HG02798 (cell line): Measurements from ENCODE around the gene TLL2.
A peak's percentile ranks its signal among the peaks of the same experiment; 100 is the strongest.

Source experiments
- ATAC-seq: cut with Tn5 transposase; IDR thresholded peaks from one replicate; pipeline ENCODE4 v1.9.1; 2021; ENCODE audit warnings: mild to moderate bottlenecking; ENCODE audit not compliant: unreplicated experiment, poor library complexity

The TLL2 gene

DNA sequence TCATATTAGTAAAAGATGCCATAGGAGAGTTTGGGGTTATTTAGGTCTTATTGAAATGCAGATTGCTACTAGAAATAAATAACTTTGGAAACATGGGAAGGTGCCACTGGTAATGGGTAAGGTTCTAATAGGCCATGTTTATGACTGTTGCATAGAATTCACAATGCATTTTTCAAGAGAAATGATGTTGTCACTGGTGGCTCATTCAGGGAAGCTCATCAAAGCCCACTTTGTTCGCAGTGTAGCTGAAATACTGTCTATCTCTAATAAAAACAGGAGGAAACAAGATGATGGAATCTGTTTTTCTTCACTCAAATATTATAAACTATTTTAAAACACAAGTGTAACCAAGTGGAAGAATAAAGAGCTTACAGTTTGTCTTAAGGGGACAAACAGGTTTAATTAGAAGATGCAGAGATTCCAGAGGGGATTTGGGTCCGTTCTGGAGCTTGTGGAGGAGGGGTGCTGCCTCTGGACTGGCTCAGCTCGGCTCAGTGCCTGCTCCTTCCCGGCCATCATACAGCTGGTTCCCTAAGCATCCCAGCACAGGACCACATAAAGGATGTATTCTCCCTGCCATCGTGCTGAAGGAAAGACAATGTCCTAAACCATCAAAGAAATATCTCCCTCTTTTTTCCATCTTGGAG, 175.3 kb downstream of the TLL2 start:
- no peak for ATAC-seq

DNA sequence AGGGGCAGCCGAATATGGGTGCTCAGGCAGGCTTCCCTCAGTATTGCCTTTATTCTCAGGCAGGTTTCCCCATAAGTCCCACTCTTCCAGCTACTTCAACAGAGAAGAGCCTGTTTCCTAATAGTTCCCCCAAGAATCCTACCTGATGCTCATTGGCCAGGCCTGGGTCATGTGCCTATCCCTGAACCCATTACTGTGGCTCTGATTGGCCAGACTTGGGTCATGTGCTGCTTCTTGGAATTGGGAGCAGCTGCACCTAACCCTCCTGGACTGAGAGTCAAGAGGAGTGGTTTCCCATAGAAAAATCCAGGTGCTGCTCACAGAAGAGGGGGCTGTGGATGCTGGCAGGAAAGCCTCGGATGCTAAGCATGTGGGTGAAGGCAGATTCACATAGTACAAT, 176.6 kb downstream of the TLL2 start:
- ATAC-seq: no peak

DNA sequence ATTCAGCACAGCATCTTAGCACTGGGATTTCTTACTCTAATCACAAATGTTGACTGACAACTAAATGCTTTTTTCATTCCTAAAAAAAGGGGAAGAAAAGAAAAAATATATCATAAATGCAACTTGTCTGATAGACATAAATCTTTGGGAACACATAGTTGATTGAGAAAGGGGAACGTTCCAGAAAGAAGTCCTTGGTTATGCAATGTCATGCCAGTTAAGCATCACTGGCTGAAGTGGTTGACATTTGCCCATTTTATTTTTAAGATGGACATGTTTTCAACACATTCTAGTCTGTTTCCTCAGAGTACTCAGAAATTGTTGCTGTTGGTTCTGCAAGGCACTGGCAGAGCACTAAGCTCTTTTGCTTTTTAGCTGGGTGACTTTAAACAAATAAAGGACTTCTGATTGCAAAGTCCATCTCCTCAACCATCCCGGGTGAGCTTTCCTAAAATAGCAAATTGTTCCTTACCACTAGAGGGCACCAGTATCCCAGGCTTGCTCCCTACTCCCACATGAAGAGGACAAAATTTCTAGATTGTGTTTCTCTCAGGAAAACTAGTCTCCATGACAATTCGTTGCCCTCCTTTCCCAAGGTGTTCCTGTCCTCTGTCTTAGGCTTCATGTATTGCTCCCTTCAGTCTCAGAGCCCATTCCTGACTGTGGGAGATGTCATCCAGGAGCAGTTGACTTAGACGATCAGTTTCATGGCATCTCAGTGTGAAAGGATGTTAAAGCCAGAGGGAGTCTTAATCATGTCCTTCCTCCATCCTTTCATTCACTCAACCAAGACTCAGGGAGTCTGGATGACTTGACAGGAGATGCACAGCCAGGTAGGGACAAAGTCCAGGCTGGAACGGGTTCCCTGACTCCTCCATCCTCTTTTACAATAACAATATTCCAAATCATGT, 178.9 kb downstream of the TLL2 start:
- no peak for ATAC-seq

DNA sequence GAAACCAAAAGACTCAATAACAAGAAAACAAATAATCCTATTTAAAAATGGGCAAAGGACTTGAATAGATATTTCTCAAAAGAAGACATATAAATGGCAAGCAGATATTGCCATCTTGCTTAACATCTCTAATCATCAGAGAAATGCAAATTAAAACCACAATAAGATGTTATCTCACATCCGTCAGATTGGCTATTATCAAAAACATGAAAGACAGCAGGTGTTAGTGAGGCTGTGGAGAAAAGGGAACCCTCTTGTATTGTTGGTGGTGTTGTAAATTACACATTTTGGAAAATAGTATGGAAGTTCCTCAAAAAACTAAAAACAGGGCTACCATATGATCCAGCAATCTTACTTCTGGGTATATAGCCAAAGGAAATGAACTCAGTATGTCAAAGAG, 180.6 kb downstream of the TLL2 start:
- ATAC-seq: no peak

DNA sequence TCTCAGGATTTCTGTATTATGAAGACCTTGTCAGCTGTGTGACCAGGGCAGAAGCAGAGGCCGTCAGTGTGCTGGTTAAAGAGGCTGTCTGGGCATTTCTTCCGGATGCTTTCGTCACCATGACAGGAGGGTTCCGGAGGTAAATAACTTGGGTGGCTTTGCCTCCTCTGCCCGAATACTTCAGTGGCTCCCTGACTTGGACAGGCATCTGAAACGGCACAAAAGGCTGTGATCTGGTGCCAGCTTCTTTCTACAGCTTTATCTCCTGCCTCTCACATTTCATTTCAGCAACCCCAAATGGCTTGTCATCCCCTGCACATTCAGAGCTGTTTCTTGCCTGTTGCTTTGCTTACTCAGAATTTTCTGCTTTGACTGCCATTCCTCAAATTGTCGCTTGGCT, 186.3 kb downstream of the TLL2 start:
- ATAC-seq: no peak

DNA sequence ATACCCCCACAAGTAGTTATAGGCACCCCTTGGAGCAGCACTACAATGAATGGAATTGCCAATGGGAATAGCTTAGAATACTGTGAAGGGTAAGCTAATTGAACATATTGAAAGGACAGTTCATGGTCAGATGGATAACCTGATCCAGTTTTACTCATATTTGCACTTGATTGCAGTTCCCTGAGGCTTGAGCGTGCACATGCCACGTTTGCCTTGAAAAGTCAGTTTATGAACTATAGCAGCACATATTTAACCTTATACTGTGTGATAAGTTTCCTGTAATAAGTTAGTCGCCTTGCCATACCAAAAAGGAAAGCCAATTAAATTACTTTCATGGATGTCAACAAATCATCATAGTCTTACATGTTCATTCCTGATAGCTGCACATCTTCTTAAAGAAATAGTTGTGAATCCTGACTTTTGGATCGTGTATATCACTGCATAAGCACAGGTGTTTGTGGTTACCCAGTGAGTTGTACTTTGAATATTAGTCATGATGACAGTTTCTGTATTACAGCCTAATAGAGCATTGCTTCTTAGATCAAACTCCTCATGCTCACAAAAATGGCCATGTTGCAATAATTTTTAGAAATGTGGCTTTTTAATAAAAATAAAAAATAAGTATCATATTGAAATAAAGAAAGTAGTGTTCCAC, 187.9 kb downstream of the TLL2 start:
- ATAC-seq: peak; percentile 94

DNA sequence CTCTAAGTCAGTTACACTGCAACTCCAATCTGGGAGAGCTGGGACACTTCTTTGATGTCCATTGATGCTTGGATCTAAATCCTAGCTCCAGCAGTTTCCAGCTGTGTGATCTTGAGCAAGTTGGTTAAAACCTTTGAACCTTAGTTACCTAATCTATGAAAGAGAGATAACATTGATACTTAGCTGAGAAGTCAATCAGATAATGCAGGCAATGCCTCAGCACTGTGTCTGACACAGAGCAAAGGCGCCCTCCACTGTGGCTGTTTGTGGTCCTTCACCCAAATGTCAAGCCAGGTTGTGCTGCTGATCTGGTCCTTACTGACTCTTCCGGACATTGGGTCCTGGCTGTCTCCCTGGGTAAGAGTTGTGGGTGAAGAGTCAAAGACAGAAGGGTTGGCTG, 189.3 kb downstream of the TLL2 start:
- no peak for ATAC-seq

DNA sequence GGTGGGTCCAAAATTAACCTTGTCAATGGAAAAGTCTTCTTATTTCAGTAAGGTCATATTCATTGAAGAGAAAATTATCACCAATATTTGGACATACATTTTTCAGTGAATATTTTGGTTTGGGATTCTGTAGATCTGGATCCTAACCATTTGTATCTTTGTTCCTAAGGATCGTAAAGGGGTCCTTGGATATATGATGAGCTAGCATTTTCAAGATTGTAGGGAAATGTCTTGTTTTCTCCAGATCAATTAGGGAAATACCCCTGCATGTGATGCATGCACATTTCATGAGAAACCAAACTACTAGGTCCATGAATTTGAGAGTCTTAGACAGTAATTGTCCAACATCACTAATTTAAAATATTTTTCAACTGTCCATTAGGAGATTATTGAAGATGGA, 191.5 kb downstream of the TLL2 start:
- no peak for ATAC-seq

DNA sequence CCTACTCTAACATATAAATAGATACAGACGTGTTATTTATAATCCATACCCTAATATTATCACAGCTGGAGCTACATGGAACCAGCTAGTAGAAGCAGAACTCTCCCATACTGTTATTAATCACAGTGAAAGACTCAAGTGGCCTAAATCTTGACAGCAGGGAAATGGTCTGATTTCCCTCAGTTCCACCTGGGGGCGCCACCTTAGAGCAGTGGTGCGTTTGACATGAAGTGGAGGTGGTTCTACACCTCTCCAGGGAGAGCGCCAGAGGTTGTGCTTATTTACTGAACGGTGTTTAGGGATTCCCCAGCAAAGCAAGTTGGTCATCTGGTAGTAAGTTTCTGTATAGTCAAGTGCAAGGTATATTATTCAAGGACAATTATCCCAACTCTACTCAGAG, 191.9 kb downstream of the TLL2 start:
- ATAC-seq: no peak

DNA sequence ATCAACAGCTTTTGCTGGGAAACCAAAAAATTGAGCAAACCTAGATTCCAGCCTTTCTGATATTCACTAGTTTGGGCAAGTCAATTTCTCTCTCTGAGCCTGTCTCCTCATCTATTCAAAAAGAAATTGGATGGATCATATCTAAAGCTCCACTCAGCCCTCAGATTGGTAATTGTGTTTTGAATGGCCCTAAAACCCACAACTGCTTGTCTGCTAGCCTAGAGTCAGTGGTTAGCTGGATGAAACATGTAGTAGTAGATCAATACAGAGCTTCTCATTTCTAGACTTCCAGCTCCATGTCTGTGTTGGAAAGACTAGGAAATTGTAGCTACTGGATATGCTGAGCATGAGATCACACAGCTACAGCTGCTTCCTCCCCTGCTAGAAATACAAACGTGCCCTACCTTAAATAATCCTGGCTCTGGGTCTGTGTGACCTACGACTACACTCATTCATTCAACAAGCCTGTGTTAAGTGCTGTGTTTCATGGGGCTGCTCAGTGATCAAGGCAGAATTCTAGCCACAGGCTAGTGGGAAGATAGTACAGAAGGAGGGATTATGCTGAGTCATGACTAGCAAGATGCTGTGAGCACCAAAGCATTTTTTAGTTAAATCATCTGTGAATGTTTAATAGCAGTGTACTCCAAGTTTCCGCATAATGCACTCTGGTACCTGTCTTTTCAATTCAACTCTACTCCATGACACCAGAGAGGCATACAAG, 193.8 kb downstream of the TLL2 start:
- ATAC-seq: no peak

DNA sequence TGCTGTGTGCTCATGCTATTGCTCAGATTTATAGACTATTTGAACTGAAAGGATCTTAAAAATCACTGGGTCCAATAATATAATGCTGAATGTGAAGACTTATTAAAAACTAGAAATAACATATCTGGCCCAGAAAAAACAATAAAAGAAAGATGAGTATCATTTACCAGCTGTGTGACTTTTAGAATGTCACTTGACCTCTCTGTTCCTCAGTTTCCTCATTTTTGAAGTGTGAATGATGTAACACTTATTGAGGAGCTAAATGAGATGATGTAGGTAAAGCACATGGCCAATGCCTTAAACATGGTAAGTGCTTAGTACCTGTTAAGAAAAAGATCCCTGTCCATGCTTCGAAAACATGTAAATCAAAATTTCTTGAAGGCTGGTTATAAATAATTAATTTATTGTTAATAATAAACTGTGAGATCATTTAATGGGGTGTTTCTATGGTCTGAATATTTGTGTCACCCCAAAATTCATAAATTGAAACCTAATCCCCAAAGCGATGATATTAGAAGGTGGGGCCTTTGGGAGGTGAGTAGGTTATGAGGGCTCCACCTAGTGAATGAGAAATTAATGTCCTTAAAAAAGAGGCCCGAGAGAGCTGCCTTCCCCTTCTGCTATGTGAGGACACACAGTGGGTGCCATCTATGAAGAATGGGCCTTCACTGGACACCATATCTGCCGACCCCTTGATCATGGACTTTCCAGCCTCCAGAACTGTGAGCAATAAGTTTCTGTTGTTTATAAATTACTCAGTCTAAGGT, 196.5 kb downstream of the TLL2 start:
- no peak for ATAC-seq
